Gastroesophageal sphincter (tissue), 3 donors: ENCODE measurements around the gene SUN2.

Experiments used
- CTCF ChIP-seq, 4 experiments: fragments of 200-600 bp in 2 of 4; fragments of 450-650 bp in 2 of 4; sonication (generic) in 1 of 4; IDR thresholded peaks; one replicate each; pipeline ENCODE4 v1.5.1; 2017 to 2019; ENCODE audit warnings: antibody characterized with exemption in 4 of 4, mild to moderate bottlenecking in 2 of 4, moderate library complexity in 2 of 4
- EP300 ChIP-seq: sonication (generic); formaldehyde crosslinking; IDR thresholded peaks from one replicate; pipeline ENCODE4 v1.6.1; 2017; ENCODE audit warnings: antibody characterized with exemption, mild to moderate bottlenecking
- POLR2A ChIP-seq, 2 donors: fragments of 450-650 bp; IDR thresholded peaks; one replicate each; pipeline ENCODE4 v1.6.1; 2017; ENCODE audit warnings: antibody characterized with exemption in 2 of 2, mild to moderate bottlenecking in 2 of 2, moderate library complexity in 1 of 2

- TF ChIP-seq CTCF (IDR thresholded peaks at IDR 0.05) (no peak), POLR2A (IDR thresholded peaks at IDR 0.05) (no peak), EP300 (no peak)
Observed at GRCh38 chr22:38783095-38783615, 27.4 kb upstream of the SUN2 start.
